Skeletal muscle tissue (tissue), 2 donors: ENCODE measurements around the gene ISOC1. TPM values are rescaled to one million over a fixed set of nuclear protein-coding genes. Genes with fewer than 3 reads are reported as not detected.

Experiments used
- small RNA-seq: library from RNA; depleted of rRNA; stranded (forward); fragments of <200 nt; gene quantifications from one replicate; pipeline ENCODE3, GENCODE V24; 2014
- total RNA-seq: library from RNA; depleted of rRNA; stranded (reverse); fragments of >200 nt; gene quantifications from one replicate; pipeline ENCODE4 v1.2.3, GENCODE V29; 2014

Gene ISOC1
- total RNA-seq, 1 donor from 2014 or later, result 32.4 TPM

Small RNA genes within 50 kb of the gene (small RNA-seq; reads per million reads assigned to genes)
- gene MIR4633, result not detected

Other genes with a start within 250 kb of the ISOC1 start
- gene SLC27A6, start 129.3 kb upstream of the ISOC1 start, total RNA-seq, result 1.6 TPM